HG03139 (cell line): ENCODE measurements around the gene SLC10A3.

ENCODE experiments used
- ATAC-seq: cut with Tn5 transposase; IDR thresholded peaks from one replicate; pipeline ENCODE4 v1.9.1; 2021; ENCODE audit not compliant: unreplicated experiment

The SLC10A3 gene

DNA sequence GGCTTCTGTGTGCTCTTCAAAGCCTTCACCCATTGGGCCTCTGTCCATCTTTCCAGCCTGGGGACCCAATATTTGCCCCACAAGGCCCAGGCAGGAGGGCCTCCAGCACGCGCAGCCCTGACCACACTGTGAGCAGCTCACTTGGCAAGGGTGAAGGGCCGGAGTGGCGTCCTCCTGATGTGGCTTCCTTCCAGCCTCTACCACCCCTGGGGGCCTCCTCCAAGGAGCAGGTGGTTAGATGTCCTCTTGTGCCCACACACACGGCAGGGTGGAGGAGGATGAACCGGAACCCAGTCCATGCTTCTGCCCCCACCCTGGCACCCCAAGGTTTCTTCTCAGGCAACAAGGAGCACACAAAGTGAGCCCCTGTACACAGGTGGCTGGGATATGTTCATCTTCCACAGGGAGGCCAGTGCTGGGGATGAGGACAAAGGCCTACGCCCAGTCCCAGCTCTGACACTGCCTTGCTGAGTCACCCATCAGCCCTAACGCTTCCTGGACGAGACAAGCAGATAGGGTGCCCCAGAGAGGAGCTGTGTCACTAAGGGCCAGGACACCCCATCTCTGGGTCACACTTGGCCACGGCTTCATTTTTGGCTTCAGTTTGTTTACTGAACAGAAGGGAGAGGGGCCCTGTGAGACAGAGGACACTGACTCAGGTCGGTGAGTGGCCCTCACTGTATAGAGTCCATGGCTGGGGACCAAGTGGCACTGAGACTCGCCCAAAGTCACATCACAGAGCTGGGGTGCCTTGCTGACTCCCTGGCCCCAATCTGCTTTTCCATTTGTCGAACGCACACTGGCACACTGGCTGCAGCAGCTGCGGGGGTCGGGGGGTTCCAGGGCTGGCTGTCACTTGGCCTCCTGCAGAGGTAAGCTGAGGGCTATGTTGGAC, 5.9 kb downstream of the SLC10A3 start:
- no peak for ATAC-seq

DNA sequence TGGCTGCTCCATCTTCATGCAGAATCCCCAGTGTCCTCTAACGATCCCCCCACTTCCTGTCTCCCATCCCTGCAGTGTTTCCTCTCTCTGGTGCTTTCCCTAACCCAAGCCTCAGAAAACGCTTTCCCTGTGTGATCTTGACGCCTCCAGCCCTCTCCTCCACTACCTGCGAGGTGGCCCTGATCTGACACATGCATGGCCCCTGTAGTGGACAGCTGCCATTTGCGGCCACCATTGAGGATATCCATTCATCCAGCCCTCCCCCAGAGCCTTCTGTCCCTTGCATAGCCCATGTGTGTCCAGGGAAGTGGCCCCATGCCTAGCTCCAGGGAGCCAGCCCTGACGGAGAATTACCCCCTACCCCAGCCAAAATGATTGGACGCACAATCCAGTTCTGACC, 7.1 kb downstream of the SLC10A3 start:
- ATAC-seq: no peak

DNA sequence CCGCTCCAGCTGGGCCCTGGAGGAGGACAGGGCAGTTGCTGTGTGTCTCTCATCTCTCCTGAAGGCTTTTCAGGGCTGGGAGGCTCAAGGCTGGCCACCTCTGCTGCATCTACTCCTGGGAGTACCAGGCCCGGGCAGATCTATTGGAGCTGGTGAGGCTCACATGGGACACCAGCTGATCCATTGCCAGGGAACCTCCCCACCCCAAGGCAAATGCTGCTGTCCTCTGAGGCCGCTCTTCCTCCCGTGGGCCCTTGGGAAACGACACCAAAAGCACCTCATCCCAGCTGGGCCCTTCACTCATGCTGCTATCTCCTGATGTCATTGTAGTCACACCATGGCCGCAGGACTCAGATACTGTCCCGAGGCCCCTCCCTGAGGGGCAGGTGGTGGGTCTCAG, 7.6 kb downstream of the SLC10A3 start:
- ATAC-seq: no peak

DNA sequence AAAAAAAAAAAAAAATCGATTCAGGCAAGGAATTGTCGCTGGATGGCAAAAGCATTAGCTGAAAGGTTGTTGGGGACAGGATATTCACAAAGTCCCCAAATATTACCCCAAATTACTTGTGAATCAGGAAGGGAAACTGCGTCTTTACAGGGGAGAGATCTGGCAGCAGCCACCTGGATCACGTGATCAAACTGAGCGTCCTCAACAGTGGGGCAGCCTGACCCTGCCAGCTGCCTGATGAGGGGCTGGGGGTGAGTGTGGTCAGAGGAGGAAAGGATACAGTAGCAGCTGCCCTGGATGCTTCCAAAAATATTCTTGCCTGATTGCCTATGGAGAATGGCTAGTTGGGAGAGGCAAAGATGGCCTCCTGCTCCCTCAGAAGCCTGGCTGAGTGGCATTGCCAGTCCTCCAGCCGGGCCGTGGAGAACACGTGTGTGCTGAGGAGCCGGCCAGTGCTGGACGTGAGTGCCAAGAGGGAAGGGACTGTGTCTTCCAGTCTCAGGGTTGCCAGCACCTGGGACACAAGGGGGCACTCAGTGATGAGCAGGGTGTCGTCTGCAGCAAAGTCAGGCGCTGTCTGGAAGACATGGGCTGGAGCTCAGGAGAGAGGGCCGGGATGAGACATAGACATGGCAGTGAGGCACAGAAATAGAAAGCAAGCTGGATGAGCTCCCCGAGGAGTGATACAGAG, 8.4 kb downstream of the SLC10A3 start:
- no peak for ATAC-seq

DNA sequence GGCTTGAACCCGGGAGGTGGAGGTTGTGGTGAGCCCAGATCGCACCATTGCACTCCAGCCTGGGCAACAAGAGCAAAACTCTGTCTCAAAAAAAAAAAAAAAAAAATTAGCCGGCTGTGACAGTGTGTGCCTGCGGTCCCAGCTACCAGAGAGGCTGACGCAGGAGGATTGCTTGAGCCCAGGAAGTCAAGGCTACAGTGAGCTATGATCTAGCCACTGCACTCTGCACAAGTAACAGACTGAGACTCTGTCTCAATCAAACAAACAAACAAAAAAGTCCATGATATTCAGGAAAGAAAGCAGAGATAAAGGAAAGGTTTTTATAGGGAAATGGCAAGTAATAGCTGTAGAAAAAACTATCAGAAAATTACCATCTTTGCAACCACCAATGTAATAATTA, 9.2 kb downstream of the SLC10A3 start:
- no peak for ATAC-seq

DNA sequence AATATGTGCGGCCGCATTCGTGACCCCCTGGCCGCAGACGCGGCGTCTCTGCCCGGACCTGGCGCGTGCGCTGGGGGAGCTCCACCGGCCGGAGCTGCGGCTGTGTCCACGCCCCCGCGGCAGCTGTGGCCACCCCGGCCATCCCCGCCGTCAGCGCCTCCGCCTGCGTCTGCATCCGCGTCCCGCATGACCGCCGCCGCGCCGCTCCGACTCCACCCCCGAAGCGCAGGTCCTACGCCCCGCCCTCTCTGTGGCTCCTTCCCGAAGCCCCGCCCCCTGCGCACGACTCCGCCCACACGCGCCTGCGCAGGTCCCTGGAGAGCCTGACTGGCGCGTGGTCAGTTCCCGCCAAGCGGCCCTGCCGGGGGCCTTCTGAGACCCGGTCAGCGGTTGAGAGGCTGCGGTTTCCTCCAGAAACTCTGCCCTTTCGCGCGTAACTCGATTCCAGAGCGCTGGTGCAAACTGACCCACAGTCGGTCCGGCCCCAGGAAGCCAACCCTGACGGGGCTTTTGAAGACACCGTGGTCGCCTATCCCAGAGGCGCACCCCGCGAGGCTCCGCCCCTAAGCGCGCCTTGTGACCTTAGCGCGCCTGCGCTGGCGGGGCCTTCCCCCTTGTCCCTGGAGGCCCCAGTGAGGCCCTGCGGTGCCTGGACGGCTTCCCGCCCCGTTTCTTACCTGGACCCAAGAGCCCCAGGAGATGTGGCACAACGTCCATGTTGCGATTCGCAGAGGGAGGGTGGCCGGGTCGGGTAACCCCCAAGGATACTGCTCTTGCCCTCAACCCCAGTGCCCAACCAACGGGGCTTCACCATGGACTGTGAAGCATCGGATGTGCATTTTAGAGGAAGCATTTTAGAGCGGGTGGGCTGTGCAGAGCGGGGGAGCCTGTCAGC, 11.5 kb downstream of the SLC10A3 start, which contains the start of gene LAGE3:
LAGE3 (minus strand) TSS at position 554 of the 895 bp plus-strand sequence; CDS start at position 188, 366 bp downstream.
- peak; percentile 82 for ATAC-seq

DNA sequence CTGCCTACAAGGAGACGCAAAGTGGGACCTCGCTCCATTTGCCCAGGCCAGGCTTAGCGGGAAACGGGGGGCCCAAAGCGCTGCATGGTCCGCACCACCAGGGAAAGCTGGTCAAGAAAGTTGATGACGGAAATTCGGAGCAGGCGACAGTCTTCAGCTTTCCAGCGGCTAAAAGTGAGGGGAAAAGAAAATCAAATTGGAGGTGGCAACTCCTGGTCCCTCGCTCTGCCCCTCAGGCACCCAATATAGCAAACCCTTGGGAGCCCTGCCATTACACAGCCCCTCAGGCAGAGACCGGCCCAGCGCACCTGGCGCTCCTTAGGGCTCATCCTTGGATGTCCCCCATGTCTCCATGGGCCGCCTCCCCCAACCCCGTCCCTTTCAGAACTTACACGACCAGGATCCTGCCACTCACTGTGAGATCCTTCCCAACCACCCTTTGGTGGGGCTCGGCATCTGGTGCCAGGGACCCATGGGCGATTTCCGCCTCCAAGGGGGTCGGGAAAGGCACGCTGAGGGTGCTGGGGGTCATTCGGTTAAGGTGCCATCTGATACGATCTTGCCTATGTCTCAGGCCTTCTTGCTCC, 12.4 kb downstream of the SLC10A3 start:
- ATAC-seq: no peak

DNA sequence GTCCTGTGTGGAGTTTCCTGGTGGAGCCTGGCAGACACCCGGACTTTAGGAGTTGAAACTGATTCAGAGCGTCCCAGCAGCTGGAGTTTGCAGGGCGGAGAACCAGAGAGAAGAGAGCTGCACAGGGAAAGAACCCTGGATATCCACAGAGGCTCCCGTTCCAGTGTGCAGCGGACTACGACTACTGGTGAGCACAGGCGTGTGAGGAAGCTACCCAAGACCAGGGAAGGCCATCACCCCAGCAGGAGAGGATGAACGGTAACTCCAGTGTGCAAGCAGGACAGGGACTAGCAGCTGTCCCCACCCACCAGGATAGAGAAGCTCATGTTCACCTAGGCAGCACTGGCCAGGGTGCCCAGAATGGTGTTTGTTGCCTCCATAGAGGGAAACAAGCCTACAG, 13.6 kb downstream of the SLC10A3 start:
- no peak for ATAC-seq

DNA sequence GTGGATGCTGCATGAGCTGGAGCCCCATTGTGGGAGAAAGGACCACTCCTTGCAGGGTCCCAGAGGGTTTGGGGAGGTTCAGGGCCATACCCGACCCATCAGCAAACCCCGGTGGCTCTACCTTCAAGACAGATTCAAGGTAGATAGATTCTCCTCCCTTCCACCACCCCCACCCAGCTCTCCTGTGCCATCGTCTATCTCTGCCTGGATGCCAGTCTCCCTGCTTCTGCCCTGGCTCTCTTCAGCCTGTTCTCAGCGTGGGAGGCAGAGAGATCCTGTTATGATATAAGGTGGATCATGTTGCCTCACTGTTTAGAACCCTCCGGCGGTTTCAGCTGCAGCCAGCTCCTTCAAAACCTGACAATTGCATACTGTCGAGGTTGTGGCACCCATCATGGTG, 16.7 kb downstream of the SLC10A3 start:
- ATAC-seq: no peak

DNA sequence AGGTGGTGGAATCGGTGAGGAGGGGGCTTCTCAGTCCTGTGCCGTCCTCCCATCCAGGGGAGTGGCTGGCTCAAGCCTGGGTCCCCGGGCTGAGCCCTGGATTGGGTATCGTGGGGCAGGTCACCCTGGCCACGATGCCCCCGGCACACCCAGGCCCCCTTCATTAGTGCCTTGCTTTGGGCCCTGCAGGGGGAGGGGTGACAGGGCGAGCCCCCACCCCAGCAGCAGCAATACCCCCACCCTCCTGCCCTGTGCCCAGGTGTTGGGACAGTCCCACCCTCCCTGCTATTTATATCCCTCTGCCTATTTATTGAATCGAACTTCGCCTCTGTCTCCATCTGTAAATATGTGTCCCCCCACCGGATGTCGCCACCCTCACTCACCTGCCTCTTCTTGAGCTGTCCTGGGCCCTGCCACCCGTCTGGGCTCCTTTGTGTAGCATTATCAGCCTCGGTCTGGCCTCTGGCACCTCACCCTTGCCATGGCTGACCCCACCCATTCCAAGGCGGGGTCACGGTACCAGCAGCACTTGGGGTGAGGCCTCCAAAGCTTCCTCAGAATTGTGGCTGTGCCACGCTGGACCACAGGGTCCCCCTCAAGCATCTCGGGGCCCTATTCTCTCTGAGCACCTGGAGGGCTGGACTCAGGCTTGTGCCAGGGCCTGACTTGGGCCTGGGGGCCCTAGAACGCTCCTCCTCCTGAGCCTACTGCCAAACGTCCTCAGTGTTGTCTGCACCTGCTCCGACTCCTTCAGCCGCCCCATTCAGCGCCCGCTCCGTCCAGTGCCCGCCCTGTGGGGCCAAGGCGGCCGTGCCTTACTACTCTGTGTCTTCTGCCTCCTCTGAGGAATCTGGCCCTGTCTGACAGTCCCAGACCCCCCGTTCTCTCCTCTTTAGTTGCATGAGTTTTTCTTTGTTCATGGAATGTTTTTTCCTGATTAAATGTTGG, 17.5 kb downstream of the SLC10A3 start:
- ATAC-seq: no peak

DNA sequence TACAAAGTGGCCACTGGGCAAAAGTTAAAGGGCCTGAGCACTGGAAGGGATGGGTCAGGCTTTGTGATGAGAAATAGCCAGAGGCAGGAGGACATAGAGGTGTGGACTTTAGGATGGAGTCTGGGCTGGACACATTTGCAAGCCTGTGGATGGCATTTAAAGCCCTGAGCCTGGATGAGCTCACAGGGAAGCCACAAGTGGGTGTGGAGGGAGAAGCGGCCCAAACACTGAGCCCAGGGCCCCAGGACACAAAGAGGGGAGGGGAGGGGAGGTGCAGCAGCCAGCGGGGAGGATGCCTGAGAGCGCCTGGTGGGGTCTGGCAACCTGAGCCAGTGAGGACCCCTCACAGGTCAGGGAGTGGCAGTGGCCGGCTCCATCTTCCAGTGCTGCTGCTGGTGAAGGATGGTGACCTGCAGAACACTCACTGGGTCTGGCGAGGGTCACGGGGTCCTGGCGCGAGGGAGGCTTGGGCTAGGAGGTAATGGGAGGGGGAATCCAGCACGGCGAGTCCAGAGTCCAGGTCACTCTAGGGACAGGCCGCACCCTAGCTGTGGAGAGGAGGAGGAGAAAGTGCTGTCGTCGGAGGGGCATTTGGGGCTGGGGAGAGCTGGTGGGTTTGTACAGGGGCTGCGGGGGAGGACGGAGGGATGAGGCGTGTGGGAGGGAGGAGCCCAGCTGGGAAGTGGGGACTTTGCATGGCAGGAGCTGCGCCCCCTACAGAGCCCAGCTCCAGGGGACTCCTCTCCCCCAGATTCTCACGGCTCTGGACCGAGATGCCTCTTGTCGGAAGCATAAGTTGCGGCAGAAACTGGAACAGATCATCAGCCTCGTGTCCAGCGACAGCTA, 18.4 kb downstream of the SLC10A3 start:
- no peak for ATAC-seq

DNA sequence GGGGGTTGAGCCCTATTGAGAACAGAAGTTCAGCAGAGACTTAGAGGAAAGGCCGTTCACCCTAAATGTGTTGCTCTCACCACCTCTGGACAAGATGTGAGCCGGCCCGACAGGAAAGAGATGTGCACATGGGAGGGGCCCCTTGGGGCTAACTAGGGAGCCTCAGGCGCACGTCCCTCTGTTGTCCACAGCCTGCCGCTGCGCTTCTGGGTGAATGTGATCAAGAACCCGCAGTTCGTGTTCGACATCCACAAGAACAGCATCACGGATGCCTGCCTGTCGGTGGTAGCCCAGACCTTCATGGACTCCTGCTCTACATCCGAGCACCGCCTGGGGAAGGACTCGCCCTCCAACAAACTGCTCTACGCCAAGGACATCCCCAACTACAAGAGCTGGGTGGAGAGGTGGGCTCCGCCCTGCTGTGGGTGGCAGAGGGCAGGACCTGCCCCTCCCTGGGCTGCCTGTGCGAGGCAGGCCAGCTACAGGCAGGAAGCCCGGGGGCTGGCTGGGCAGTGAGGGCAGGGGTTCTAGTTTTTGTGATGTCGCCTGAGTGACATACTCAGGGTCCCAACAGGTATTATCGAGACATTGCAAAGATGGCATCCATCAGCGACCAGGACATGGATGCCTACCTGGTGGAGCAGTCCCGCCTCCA, 19.4 kb downstream of the SLC10A3 start:
- ATAC-seq: no peak

DNA sequence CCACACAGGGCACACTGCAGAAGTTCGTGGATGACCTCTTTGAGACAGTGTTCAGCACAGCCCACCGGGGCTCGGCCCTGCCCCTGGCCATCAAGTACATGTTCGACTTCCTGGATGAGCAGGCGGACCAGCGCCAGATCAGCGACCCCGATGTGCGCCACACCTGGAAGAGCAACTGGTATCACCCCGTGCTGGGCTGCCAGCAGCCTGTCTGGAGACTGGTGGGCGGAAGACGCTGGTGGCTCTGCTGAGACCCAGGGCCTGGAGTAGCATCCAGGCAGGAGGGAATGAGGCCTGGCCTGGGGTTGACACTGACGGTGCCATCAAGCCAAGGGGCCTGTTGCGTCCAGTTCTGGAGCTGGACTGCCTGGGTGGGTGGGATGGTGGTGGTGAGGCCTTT, 20.0 kb downstream of the SLC10A3 start:
- no peak for ATAC-seq

DNA sequence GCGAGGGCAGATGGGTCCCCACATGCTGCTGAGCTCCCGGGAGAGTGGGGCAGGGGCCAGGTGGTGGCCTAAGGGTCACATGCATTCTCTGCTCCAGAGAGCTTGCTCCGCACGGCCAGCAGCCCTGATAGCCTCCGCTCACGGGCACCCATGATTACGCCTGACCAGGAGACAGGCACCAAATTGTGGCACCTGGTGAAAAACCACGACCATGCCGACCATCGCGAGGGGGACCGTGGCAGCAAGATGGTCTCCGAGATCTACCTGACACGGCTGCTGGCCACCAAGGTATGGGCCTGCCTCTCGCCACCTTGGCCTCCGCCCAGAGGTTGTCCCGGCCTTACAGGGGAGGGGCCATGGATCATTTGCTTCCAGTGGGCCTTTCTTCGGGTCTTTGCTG, 20.5 kb downstream of the SLC10A3 start:
- ATAC-seq: no peak

DNA sequence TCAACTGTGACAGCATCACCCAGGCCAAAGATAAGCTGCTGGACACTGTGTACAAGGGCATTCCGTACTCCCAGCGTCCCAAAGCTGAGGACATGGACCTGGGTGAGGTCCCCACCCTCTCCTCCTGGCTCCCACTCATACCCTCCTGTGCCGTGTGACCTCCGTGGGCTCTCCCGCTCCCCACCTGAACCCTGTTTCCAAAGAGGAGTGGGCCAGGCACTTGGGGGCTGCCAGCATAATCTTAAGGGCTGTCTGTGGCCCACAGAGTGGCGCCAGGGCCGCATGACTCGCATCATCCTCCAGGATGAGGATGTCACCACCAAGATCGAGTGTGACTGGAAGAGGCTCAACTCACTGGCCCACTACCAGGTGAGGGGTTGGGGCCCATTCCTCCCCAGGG, 21.3 kb downstream of the SLC10A3 start:
- no peak for ATAC-seq

DNA sequence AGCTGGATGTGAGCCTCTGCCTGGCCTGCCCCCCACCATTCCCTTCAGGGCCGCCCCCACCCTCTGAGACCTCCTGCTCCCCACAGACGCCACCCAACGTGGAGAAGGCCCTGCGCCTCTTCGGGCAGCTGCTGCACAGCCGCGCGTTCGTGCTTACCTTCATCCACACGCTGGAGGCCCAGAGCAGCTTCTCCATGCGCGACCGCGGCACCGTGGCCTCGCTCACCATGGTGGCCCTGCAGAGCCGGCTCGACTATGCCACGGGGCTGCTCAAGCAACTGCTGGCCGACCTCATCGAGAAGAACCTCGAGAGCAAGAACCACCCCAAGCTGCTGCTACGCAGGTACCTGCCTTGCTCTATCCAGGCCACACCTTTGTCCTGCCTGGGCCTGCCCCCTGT, 22.2 kb downstream of the SLC10A3 start:
- no peak for ATAC-seq

DNA sequence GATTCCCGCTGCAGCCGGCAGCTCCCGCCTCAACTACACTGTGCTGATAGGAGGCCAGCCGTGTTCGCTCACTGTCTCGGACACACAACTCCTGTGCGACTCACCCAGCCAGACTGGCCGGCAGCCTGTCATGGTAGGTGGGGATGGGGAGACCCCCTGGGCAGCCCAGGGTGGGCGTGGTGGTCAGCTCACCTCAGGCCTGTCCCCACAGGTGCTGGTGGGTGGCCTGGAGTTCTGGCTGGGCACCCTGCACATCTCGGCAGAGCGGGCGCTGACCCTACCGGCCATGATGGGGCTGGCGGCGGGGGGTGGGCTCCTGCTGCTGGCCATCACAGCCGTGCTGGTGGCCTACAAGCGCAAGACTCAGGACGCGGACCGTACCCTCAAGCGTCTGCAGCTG, 22.9 kb downstream of the SLC10A3 start:
- no peak for ATAC-seq

DNA sequence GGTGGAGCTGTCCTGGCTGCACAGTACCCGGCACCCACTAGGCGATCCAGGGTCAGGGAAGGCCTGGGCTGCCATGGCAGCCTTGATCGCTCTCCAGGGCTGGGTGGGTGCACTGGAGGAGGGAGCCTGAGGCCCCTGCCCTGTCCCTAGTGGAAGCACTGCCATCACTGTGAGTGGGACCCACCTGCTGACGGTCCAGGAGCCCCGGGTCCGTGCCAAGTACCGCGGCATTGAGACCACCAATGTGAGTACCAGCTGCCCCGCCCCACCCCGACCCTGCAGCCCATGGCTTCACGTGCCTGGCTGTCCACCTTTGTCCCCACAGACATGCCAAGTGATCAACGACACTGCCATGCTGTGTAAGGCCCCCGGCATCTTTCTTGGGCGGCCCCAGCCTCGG, 23.5 kb downstream of the SLC10A3 start:
- no peak for ATAC-seq
